Endothelial cell of umbilical vein (primary cell): ENCODE measurements around the gene FSHB. TPM values are rescaled to one million over a fixed set of nuclear protein-coding genes. Genes with fewer than 3 reads are reported as not detected.

Experiments used
- BruUV-seq: library from RNA; stranded (reverse); fragments of 400-500 nt; replicated peaks from 2 replicates; lab custom pipeline; 2021; lab: Mats Ljungman, UMichigan
- CTCF ChIA-PET: fragments of 300-600, 350-600 bp; sonication (Branson Sonifier 250); formaldehyde crosslinking; loops from one replicate; lab custom pipeline; 2021; ENCODE audit warnings: antibody characterized with exemption, inconsistent platforms; lab: Charles Lee
- POLR2A ChIA-PET: fragments of 300-600, 350-600 bp; sonication (Branson Sonifier 250); formaldehyde crosslinking; loops from one replicate; lab custom pipeline; 2021; ENCODE audit warnings: antibody characterized with exemption, inconsistent platforms; lab: Charles Lee
- DNase-seq: peaks from one replicate; pipeline ENCODE4 v3.0.0-alpha.2; 2011; ENCODE audit warnings: low read depth, low spot score
- FAIRE-seq: peaks from 2 replicates; lab custom pipeline; 2011; peaks lifted over from hg19 to GRCh38; lab: Jason Lieb, UNC
- H2AFZ ChIP-seq: 2 replicates; pipeline ENCODE4 v1.6.0; 2012; ENCODE audit warnings: low read depth, low read length, control low read depth, inconsistent platforms
- H3K27ac ChIP-seq: 2 replicates; pipeline ENCODE4 v1.5.1; 2011; ENCODE audit warnings: low read depth, mild to moderate bottlenecking, control low read depth, low read length, moderate library complexity; ENCODE audit not compliant: insufficient read depth
- H3K27me3 ChIP-seq, 2 experiments: 2 replicates each; pipeline versions ENCODE4 v1.6.0 to v1.6.1; 2011; ENCODE audit warnings: low read length in 2 of 2, mixed read lengths in 1 of 2; ENCODE audit not compliant: control insufficient read depth in 2 of 2, insufficient read depth in 2 of 2
- H3K36me3 ChIP-seq, 2 experiments: 2 replicates in 1 of 2; 3 replicates in 1 of 2; pipeline ENCODE4 v1.5.1; 2011; ENCODE audit warnings: low read length in 2 of 2, mild to moderate bottlenecking in 1 of 2, moderate library complexity in 1 of 2; ENCODE audit not compliant: control insufficient read depth in 2 of 2, insufficient read depth in 2 of 2; ENCODE audit errors: extremely low read depth in 1 of 2
- H3K4me1 ChIP-seq: 3 replicates; pipeline ENCODE4 v1.5.1; 2011; ENCODE audit warnings: mild to moderate bottlenecking, low read length; ENCODE audit not compliant: control insufficient read depth, insufficient read depth; ENCODE audit errors: extremely low read depth
- H3K4me2 ChIP-seq: 2 replicates; pipeline ENCODE4 v1.6.1; 2011; ENCODE audit warnings: low read length, control low read depth, mixed read lengths; ENCODE audit not compliant: insufficient read depth
- H3K4me3 ChIP-seq, 3 experiments: fragments of 200-600 bp in 1 of 3; sonication (generic), shearing (Covaris generic) in 1 of 3; replicated peaks in 1 of 3; 2 replicates each; pipeline ENCODE4 v1.5.1; 2011 to 2016; ENCODE audit warnings: control low read depth in 3 of 3, low read length in 3 of 3, mild to moderate bottlenecking in 2 of 3, inconsistent platforms in 1 of 3, low read depth in 1 of 3, moderate library complexity in 1 of 3; ENCODE audit not compliant: insufficient read depth in 1 of 3
- H3K79me2 ChIP-seq: 2 replicates; pipeline ENCODE4 v1.6.0; 2012; ENCODE audit warnings: low read length, inconsistent platforms; ENCODE audit not compliant: control insufficient read depth, insufficient read depth
- H3K9ac ChIP-seq: replicated peaks from 2 replicates; pipeline ENCODE3; 2011; ENCODE audit warnings: low read length, control low read depth; ENCODE audit not compliant: insufficient read depth; ENCODE audit errors: extremely low read depth
- H3K9me1 ChIP-seq: replicated peaks from 3 replicates; pipeline ENCODE4 v1.6.0; 2011; ENCODE audit warnings: mild to moderate bottlenecking, low read length; ENCODE audit not compliant: control insufficient read depth, insufficient read depth; ENCODE audit errors: extremely low read depth
- H3K9me3 ChIP-seq: replicated peaks from 2 replicates; pipeline ENCODE4 v1.5.1; 2012; ENCODE audit warnings: low read length, inconsistent platforms; ENCODE audit not compliant: control insufficient read depth, insufficient read depth
- H4K20me1 ChIP-seq: replicated peaks from 2 replicates; pipeline ENCODE3; 2011; ENCODE audit warnings: mild to moderate bottlenecking, low read length; ENCODE audit not compliant: control insufficient read depth, insufficient read depth; ENCODE audit errors: extremely low read depth
- CTCF ChIP-seq, 2 donors: IDR thresholded peaks; 1 replicate in 1 of 2; 2 replicates in 1 of 2; pipeline ENCODE4 v1.5.1; 2011; ENCODE audit warnings: low read length in 2 of 2, mild to moderate bottlenecking in 2 of 2, moderate library complexity in 2 of 2, control low read depth in 1 of 2, inconsistent platforms in 1 of 2, low read depth in 1 of 2; ENCODE audit not compliant: insufficient read depth in 1 of 2; ENCODE audit errors: extremely low read depth in 1 of 2
- EZH2 ChIP-seq: IDR thresholded peaks from 2 replicates; pipeline ENCODE4 v1.6.1; 2012; ENCODE audit warnings: borderline replicate concordance, low read depth, mild to moderate bottlenecking, moderate library complexity, low read length, inconsistent platforms; ENCODE audit not compliant: severe bottlenecking
- FOS ChIP-seq: IDR thresholded peaks from 2 replicates; pipeline ENCODE4 v1.6.1; 2011; ENCODE audit warnings: mild to moderate bottlenecking, low read length, moderate library complexity, borderline replicate concordance; ENCODE audit not compliant: insufficient read depth
- GATA2 ChIP-seq: IDR thresholded peaks from 2 replicates; pipeline ENCODE4 v1.7.0; 2011; ENCODE audit warnings: low read depth, mild to moderate bottlenecking, moderate library complexity, mixed read lengths, low read length; ENCODE audit not compliant: insufficient read length, insufficient read depth
- JUN ChIP-seq: IDR thresholded peaks from 2 replicates; pipeline ENCODE4 v1.6.1; 2011; ENCODE audit warnings: borderline replicate concordance, low read depth; ENCODE audit not compliant: insufficient read length, insufficient read depth
- MAX ChIP-seq: IDR thresholded peaks from 2 replicates; pipeline ENCODE4 v1.6.1; 2011; ENCODE audit not compliant: insufficient read depth, insufficient read length
- MYC ChIP-seq: IDR thresholded peaks from one replicate; pipeline ENCODE4 v1.6.1; 2011; ENCODE audit warnings: mild to moderate bottlenecking, low read depth, low read length
- POLR2A ChIP-seq: IDR thresholded peaks from 2 replicates; pipeline ENCODE4 v1.6.1; 2012; ENCODE audit warnings: low read depth, mild to moderate bottlenecking, control low read depth, low read length
- POLR2AphosphoS5 ChIP-seq: IDR thresholded peaks from 2 replicates; pipeline ENCODE4 v1.6.1; 2012; ENCODE audit warnings: low read depth, mild to moderate bottlenecking, control low read depth, low read length, moderate library complexity; ENCODE audit not compliant: insufficient read depth
- dilution Hi-C: fragments of 300-500 bp; cut with MboI; formaldehyde crosslinking; loops from one replicate; pipeline ENCODE4 v1.15.0; 2019; ENCODE audit warnings: low sequenced_read_pairs; ENCODE audit not compliant: extremely low pct_ligation_motif_present
- intact Hi-C: fragments of 100-400 bp; cut with micrococcal nuclease; formaldehyde crosslinking; loops from one replicate; pipeline ENCODE4 v1.10.0; 2022
- polyA plus RNA-seq, 4 experiments: library from polyadenylated mRNA; depleted of rRNA in 3 of 4; stranded (reverse) in 3 of 4; unstranded in 1 of 4; fragments of >200 nt; gene quantifications; 2 replicates each; pipeline versions ENCODE4 v1.2.1 to v1.2.3, GENCODE V29; 2011 to 2012; ENCODE audit warnings: missing spikeins in 1 of 4
- total RNA-seq: library from RNA; stranded (reverse); gene quantifications from 2 replicates; pipeline ENCODE4 v1.2.3, GENCODE V29; 2021

FSHB gene
- total and polyA plus RNA-seq, 2 donors (not counting 3 experiments of a cell fraction or from before 2014, with no cell fraction given): not detected

- Histone ChIP-seq H3K79me2 (no peaks in the 10 kb centered on the region), H4K20me1 (no peaks in the 10 kb centered on the region), H2AFZ (no peak overlapping the region), H3K4me1 (no peaks in the 10 kb centered on the region), H3K27me3 (no peaks in the 10 kb centered on the region), H3K4me2 (no peak overlapping the region), H3K9me1 (no peaks in the 10 kb centered on the region), H3K4me3 (no peak overlapping the region), H3K36me3 (no peaks in the 10 kb centered on the region), H3K27ac (no peak overlapping the region), H3K9ac (no peak overlapping the region), H3K9me3 (no peaks in the 10 kb centered on the region)
- dilution Hi-C loops: no loop called here
- DNase-seq: no peak
- ChIA-PET POLR2A (no interaction called here), CTCF (interaction anchor here (0.6 kb wide), 1 partner anchor 19 kb away, joined by 3 read pairs; no protein-coding TSS in a partner anchor)
- FAIRE-seq: no peak
- intact Hi-C loops: no loop called here
- no peak for TF ChIP-seq FOS
- no peak for TF ChIP-seq MYC
- TF ChIP-seq POLR2A: no peak
- TF ChIP-seq EZH2: no peak
- TF ChIP-seq MAX: no peak
- TF ChIP-seq CTCF (IDR thresholded peaks at IDR 0.05; ENCODE audit: extremely low read depth in 1 of 2, insufficient read depth in 1 of 2, low read depth in 1 of 2, low read length in 2 of 2): no peak
- no peak for TF ChIP-seq JUN
- TF ChIP-seq POLR2AphosphoS5: no peak
- TF ChIP-seq GATA2: no peak
- BruUV-seq: no TSS peak
Observed at GRCh38 chr11:30254307-30255298, 23.8 kb downstream of the FSHB start.
